HT-29 (cell line): Measurements from ENCODE around the gene RAD51B. TPM values are rescaled to one million over a fixed set of nuclear protein-coding genes. Genes with fewer than 3 reads are reported as not detected.
"Not testable (repeated sequence)": the region's sequence is repeated elsewhere in the genome, so short reads cannot be mapped to it uniquely, and the experiment has no call there.

Experiments used
- DNase-seq: peaks from one replicate; pipeline ENCODE4 v3.0.0-alpha.2; 2015; ENCODE audit warnings: low spot score
- total RNA-seq: library from RNA; depleted of rRNA; stranded (reverse); fragments of >200 nt; shearing (Covaris generic); gene quantifications from 2 replicates; pipeline ENCODE4 v1.2.3, GENCODE V29; 2014

The RAD51B gene
- total RNA-seq, 1 experiment from 2014 or later: 5.9 TPM

DNA sequence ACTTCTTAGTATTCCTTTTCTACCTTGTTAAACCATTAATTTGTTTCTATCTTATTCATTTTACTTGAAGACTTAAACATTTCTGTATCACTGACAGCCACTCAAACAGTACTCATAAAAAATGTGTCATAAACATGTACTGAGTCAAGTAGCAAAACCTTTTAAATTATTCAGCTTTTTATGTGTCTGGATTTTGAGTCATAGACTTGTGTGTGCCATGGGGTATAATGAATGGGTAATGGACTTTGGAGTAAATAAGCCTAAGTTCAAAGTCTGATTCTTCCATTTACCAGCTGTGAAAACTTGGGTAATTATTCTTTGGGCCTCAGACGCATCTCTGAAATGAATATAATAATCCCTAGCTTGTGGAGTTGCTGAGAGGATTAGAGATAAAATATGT, 199.0 kb downstream of the RAD51B start:
- peak; percentile 15 for DNase-seq

DNA sequence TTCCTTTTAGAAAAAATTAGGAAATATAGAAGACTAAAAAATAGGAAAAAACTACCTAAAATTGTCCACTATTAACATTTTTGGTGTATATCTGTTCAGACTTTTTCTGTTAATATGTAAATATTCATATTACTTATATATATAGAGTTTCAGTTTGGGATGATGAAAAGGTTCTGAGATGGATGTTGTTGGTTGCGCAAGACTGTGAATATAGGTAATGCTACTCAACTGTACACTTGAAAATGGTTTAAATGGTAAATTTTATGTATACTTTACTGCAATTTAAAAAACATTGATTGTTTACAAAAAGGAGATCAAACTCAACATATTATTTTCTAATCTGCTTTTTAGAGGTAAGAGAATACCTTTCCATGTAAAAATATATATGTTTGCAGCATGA, 200.9 kb downstream of the RAD51B start:
- no peak for DNase-seq

DNA sequence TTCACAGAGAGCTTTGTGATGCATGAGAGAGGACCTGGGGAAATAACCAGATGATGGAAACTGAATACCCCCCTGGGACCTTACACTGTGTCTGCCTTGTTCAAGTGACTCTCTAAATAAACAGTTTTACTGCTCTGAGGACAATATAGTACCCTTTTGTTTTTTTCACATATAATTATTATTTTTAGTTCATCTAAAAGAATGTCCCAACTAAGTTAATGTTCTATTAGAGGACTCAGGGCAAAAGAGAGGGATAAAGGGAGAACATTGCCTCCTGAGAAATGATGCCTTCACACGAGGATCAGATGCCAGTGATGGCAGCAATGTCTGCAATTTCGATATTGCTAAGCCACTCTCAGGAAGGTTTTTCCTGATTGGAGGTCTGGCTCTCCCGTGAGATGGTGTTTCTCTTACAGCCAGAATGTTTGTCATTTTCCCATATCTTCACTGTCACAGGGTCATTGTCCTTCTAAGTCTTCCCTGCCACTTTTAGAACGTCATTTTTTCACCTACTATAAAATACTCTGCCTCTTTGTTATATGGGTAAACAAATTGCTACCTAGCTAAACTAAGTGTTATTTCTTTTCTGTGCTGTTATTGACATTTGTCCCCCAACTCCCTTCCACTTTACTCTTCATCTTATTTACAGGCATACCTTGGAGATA, 201.6 kb downstream of the RAD51B start:
- no peak for DNase-seq

DNA sequence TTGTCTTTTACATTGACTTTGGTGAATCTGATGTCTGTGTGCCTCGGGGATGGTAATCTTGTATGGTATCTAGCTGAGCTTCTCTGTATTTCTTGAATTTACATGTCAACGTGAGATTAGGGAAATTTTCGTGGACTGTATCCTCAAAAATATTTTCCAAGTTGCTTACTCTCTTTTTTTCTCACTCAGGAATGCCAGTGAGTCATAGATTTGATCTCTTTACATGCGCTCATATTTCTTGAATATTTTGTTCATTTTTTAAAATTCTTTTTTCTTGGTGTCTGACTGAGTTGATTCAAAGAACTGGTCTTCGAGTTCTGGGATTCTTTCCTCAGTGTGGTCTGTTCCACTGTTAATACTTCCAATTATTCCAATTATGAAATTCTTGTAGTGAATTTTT, 207.7 kb downstream of the RAD51B start:
- DNase-seq: no peak

DNA sequence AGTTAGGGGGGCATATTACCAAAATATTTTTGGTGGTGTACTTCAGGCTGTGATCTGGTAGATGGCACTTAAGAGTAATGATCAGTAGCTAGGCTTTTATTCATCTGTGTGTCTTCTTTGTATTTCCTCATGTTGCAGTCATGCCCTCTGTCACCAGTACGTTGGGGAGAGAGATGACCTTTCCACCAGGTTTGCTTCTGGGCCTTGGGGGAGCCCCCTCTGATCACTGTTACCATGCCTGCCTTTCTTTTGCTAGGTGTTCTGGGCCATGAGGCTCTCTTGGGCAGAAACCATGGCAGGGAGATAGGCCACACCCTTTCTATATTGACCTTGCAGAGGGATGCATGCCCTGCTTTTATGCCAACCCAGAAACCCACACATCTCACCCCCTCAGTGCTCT, 208.5 kb downstream of the RAD51B start:
- no peak for DNase-seq

DNA sequence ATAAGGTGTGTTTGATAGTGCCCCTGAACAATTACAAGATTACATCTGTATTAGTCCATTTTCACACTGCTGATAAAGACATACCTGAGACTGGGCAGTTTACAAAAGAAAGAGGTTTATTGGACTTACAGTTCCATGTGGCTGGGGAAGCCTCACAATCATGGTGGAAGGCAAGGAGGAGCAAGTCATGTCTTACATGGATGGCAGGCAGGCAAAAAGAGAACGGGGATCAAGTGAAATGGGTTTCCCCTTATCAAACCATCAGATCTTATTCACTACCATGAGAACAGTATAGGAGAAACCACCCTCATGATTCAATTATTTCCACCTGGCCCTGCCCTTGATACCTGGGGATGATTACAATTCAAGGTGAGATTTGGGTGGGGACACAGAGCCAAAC, 211.4 kb downstream of the RAD51B start:
- DNase-seq: not testable (repeated sequence)

DNA sequence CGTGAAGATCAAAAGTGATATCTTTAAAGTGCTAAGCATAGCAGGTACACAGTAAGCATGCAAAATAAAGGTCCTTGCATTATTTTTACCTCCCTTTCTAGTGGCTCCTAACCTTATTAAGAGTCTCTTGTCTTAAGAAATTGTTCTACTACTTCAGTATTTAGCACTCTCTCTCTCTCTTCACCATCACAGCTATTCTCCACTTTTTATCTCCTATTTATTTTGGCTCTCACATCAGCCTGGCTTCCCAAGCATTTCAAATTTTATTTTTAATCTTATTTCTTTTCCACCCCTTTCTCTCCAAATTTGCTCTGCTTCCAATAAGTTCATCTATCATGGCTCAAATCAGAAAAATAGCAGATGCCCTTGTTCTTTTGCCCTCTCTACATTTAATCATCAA, 212.6 kb downstream of the RAD51B start:
- DNase-seq: no peak

DNA sequence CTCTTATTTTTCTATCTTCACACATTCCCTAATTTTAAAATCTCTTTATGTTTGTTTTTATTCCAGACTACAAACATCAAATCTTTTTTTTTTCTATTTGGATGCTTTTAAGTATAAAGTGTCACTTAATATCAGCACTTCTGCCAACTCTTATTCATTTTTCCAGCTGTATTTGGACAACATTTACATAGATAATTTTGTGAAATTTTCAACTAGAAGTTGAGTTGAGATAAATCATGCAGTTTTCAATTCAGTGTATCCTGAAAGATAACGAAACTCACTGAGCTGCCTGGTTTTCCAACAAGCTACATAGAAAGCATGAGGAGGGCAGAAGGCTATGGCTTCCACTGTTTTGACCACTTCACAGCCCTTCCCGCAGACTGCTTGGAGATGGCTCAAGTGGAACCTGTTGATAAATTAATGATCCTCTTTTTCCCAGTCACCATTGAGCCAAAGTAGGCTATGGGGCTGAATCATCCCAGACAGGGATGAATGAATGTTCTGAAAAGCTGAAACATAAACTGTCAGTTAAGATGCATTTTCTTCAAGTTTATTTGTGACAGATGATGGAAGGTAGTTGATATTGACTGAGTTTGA, 213.9 kb downstream of the RAD51B start:
- no peak for DNase-seq

DNA sequence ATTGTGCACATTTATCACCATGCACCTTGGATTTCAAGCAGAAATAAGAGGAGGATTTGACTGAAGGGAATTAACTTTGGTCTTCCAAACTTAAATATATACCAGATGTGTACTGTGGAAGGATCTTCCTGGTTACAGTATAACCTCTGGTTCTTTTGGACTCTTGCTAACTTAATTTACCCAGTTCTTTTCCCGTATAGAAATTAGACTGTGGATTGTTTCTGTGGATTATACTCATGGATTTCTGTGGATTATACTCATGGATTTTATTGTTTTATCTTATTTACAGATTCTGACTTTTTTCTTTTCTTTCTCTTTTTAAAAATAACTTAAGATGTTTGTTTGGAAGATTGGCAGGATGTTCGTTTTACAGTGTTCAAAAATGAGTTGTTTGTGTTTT, 215.3 kb downstream of the RAD51B start:
- no peak for DNase-seq

DNA sequence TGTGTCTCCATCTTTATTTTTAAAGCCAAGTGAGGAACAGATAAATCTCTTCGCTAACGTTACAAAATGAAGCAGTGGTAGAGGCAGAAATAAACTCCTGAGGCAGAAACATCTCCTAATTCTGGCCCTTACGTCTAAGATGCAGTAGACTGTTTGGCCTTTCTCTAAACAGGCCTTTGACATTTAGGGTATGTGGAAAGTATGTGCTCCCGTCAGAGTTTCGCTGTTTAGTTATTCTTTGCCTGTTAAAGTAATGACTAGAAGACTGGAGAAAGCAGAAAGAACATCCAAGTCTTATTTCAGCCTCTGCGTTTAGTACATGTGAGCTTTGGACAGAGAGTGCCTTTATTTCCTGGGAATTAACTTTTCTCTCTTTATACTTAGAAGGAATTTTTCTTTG, 216.6 kb downstream of the RAD51B start:
- DNase-seq: no peak

DNA sequence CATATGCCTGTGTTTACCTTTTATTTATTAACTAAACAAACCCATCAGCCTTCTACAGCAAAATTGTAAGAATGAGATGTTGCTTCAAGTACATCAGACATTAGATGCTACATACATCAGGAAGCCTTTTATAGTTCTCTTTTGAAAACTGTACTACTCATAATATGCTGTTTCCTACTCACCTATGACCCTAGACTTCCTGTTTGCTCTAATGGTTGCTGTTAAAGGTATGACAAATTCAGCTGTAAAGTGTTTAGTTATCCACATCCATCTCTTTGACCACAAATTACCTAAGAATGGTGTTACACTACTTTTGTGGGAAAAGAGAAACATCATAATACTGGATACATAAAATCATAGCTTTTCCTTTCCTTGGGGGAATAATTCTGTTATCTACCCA, 220.0 kb downstream of the RAD51B start:
- no peak for DNase-seq

DNA sequence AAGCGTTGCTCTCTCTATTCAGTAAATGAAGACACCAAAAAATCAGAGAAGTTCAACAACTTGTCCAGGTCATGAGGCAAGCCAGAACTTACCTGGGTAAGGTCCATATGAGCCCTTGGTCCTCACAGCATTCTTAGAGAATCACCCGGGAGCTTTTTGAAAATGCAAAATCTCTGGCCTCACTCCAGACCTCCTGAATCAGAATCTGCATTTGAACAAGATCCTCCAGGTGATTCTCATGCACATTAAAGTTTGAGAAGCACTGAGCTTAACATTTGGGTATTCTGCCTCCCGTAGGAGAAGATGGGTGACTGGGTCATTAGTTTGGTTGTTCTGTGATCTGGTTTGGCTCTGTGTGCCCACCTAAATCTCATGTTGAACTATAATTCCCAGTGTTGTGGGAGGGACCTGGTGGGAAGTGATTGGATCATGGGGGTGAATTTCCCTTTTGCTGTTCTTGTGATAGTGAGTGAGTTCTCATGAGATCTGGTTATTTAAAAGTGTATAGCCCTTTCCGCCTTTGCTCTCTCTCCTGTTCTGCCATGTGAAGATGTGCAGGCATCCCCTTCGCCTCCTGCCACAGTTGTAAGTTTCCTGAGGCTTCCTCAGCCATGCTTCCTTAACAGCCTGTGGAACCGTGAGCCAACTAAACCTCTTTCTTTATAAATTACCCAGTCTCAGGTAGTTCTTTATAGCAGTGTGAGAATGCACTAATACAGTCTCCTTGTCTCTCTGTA, 221.2 kb downstream of the RAD51B start:
- no peak for DNase-seq

DNA sequence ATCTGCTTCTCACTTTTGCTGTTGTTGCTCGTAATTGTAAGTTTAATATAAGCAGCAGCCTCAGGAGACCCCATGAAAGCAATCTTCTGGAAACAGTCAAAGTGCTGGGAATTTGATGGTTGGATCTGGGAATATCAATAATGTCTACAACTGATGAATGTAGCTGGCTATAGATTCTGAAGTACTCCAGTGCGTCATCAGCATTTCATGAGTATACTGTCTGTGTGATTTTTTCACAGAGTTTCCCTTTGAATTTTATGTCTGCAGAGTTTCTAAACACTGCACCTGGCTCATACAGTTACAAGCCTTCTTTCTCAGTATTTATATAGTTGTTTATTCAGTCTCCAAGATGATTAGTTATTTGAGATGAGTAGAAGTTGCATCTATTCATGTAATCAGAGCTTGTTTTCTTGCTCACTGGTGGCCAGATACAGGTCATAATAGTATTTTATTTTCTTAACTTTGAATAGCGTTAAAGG, 222.3 kb downstream of the RAD51B start:
- DNase-seq: no peak

DNA sequence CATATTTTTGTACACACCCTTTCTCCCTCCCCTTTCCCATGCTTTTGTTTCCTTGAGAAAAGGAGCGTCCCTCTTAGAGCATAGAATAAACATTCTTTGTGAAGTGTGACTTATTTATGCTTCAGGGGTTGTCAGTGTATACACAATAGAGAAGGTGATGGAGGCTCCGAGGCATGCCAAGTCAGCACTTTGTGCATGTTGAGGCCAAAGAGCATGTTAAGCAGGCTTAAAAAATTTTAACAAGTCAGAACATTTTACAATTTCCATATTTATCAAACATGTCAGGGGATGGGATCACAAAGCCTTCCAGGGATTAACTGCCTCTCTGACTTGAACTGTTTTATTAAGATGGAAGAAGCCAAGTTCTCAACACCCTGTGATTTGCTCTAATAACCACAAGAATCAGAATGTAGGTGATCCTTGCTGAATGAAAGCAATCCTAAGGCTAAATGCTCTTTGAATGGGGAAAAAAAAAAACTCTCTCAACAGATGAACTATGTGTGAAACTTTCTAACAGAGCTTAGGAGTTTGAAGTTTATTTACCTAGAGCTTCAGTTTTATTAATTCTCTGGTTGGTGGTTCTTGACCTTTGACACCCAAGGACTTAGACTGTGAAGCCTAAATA, 223.1 kb downstream of the RAD51B start:
- DNase-seq: no peak

DNA sequence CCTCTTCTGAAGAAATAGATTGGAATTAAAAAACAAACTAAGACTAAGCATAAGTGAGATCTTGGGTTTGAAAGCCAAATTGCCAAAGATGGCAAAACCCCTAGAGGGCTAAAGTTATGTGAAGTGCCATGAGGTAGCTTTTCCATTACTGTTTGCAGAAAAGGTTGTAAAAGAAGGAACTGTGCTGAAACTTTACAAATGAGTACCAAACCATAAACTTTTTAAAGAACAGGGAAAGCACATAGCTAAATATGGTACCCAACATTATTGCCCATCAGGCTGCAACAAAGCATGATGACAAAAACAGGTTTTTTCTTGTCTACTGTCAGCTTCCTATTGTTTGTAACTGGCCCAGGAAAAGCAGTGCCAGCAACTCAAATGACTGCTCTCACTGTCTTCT, 224.2 kb downstream of the RAD51B start:
- DNase-seq: no peak

DNA sequence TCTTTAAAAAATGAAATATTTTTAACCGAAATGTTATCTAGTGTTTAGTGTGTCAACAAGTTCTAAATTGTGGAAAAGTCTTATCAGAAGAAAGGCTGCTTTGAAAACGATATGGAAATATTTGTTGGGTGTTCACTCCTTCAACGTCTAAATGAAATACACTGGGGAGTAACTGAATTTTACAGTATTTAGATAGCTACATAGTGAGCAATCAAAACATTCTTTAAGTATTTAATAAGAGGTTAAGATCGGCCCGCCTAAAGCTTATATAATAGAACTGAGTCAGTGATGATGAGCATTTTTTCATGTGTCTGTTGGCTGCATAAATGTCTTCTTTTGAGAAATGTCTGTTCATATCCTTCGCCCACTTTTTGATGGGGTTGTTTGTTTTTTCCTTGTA, 228.3 kb downstream of the RAD51B start:
- no peak for DNase-seq

DNA sequence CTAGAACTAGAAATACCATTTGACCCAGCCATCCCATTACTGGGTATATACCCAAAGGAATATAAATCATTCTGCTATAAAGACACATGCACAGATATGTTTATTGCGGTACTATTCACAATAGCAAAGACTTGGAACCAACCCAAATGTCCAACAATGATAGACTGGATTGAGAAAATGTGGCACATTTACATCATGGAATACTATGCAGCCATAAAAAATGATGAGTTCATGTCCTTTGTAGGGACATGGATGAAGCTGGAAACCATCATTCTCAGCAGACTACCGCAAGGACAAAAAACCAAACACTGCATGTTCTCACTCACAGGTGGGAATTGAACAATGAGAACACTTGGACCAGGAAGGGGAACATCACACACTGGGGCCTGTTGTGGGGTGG, 229.2 kb downstream of the RAD51B start:
- not testable (repeated sequence) for DNase-seq

DNA sequence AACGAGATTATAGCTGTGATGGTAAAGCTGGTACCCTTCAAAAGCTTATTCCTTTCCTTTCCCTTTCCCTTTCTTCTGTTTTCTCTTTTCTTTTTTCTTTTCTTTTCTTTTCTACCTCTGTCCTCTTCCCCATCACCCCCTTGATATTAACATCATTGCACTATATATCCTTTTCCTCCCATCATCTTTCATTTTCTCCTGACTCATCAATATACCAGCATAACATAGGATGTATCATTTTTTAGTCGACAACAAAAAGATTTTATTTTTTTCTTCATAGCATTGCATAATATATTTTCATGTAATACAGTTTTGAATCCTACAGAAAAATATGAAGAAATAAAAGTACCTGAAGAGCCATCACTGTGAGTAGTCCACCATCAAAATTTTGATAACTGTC, 230.6 kb downstream of the RAD51B start:
- DNase-seq: no peak

DNA sequence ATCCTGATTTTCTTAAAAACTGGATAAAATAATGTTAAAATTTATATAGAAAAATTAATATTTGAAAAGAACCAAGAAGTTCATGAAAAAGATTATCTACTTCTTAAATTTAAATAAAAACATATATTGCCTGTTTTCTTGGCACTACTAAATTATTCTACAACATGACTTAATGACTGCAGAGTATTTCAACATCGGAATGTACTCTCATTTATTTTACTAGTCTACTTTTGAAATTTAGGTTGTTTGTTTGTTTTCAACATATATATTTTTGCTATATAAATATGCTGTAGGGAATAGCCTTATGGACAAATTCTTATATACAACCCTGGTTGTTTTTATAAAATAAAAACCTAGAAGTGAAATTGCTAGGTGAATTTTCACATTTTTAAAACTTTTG, 231.6 kb downstream of the RAD51B start:
- no peak for DNase-seq

DNA sequence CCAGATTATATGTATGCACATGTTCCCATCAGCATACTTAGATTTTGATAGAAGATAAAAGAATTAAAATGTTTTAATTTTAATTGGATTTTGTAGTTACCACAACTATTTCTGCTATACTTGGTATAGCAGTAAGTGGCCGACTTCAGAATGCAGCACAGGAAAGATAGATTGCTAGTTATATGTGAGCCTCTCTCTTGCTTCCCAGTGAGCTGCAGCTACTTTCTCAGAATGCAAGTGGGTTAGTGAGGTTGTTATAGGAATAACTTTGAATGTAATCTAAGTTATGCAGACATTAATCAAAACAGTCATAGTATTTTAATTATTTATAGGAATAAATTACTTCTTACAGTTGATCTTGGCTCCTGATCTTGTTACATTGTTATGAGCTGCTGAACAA, 240.6 kb downstream of the RAD51B start:
- DNase-seq: no peak

DNA sequence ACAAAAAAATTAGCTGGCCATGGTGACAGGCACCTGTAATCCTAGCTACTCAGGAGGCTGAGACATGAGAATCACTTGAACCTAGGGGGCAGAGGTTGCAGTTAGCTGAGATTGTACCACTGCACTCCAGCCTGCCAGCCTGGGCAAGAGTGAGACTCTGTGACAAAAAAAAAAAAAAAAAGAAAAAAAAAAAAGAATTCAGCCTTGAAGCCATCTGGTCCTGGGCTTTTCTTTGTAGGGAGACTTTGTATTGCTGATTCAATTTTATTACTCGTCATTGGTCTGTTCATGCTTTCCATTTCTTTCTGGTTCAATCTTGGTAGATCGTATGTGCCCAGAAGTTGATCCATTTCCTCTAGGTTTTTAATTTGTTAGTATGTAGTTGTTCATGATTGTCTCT, 243.1 kb downstream of the RAD51B start:
- DNase-seq: no peak

DNA sequence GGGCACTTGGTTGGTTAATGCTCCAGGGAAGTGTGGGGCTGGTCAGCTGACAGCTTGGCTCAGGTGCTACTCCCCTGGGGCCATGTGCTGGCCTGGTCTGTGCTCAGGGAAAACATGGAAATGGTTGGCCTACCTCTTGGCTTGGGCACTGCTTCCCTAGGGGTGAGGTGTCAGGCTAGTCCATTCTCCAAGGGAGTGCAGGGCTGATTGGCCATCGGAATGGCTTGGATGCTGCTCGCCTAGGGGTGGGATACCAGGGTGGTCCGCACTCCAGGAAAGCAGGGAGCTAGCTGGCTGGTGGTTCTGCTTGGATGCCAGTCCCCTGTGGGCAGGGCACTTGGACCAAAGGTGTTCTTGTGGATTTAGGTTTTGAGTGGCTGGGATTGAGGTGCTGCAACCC, 245.7 kb downstream of the RAD51B start:
- DNase-seq: no peak
